HG02678 (cell line): Measurements from ENCODE around the gene FANCI.

Experiments
- ATAC-seq: cut with Tn5 transposase; IDR thresholded peaks from one replicate; pipeline ENCODE4 v1.9.1; 2021; ENCODE audit warnings: mild to moderate bottlenecking, moderate library complexity; ENCODE audit not compliant: unreplicated experiment

FANCI gene

DNA sequence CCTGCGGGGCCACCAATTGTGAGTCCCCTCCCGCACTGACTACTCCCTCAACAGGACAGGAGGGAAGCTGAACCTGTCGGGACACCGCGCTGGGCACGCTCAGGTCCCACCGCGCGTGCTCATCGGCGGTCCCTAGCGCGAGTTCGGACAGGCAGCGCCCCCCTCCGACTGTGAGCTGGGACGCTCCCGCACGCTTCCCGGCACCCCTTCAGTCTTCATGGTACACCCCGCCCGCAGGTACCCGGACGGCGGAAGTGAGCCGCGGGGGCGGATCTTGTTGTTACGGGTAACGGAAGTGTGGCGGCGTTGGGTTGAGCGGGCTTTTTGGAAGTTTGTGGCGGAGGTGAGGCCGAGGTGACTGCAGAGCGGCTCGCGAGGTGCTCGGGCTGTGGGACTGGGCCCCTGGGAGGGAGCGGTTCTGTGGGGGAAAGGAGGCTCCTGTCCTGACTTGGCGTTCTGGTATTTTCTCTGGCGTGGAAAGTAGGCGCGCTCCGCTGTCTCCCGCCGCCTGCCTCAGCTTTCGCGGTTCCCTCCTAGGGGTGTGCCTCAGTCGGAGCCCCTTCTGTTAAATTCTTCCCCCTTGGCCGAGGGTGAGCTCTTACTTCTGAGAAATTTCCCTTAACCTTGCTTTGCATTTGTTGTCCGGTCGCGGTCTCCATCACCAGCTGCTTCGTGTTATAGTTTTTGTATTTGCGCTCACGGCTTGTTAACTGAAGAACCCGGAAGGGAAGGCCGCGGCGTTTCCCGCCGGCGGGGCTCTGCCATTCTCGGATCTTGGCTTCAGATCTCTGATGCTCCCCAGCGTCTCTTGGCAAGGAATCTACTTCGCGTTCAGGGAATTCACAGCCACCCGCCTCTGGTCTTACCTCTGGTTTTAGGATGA lies at the start of gene FANCI:
Gene FANCI (plus strand): TSS at position 289 of the 883 bp plus-strand sequence. CDS start 3,669 bp downstream, outside the sequence.
- peak; percentile 94 for ATAC-seq

- ATAC-seq: no peak
These were observed 49.2 kb upstream of the FANCI start for GRCh38 chr15:89194608-89195007.

- no peak for ATAC-seq
These were observed 47.9 kb upstream of the FANCI start for GRCh38 chr15:89195836-89196235.

GRCh38 chr15:89196241-89196640 lies 47.5 kb upstream of the FANCI start:
- ATAC-seq: no peak

GRCh38 chr15:89196994-89197393 lies 46.8 kb upstream of the FANCI start:
- no peak for ATAC-seq

DNA sequence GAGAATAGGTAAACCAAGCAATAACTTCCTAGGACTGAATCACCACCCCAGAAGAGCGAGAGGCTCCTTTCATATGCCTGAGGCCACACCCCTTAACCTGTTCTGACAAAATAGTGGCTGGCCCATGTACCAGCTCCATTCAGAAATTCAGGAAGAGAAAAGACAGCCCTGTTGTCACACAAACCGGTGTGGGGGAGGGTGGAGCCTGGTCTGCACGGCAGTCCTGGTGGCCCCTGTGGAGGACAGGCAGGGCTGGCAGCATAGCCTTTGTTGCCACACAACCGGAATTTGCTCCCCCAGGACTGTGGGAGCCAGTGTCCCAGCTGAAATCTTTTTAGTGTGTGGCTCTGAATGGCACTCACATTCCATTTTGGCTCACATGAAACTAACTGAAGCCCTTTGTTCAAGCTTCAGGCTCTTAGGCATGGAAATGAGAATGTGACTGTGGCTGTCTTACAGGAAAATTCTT lies 46.2 kb upstream of the FANCI start:
- no peak for ATAC-seq

GRCh38 chr15:89198196-89198595 lies 45.6 kb upstream of the FANCI start:
- ATAC-seq: no peak

GRCh38 chr15:89198934-89199333 lies 44.8 kb upstream of the FANCI start:
- no peak for ATAC-seq

- ATAC-seq: no peak
These were observed 44.0 kb upstream of the FANCI start for GRCh38 chr15:89199746-89200145.

GRCh38 chr15:89200182-89200581 lies 43.6 kb upstream of the FANCI start:
- no peak for ATAC-seq

GRCh38 chr15:89201465-89202005 lies 42.2 kb upstream of the FANCI start:
- no peak for ATAC-seq

GRCh38 chr15:89203705-89204273 lies 40.0 kb upstream of the FANCI start:
- no peak for ATAC-seq

DNA sequence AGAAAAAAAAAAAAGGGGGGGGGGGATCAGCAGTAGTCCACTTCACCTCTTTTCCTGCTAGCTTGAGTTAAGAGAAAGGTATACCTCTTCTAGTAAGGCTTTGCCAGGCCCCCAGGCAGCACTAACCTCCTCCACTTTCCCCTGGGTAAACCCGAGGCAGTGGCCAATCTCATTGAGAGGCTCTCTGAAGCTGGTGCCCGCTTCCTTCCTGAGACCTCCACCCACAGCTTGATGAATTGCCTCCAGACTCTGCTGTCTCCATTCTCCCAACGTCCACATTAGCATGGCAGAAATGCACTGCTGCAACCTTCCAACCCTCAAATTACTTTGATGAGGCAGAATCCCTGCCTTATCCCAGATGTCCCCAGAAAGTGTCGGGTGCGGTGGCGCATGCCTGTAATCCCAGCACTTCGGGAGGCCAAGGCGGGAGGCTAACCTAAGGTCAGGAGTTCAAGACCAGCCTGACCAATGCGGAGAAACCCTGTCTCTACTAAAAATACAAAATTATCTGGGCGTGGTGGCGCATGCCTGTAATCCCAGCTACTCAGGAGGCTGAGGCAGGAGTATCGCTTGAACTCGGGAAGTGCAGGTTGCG lies 37.7 kb upstream of the FANCI start:
- ATAC-seq: no peak

- ATAC-seq: peak; percentile 75
These were observed 36.9 kb upstream of the FANCI start for GRCh38 chr15:89206908-89207331.

- ATAC-seq: no peak
These were observed 35.5 kb upstream of the FANCI start for GRCh38 chr15:89208256-89208655.

- ATAC-seq: no peak
These were observed 34.7 kb upstream of the FANCI start for GRCh38 chr15:89209057-89209456.

DNA sequence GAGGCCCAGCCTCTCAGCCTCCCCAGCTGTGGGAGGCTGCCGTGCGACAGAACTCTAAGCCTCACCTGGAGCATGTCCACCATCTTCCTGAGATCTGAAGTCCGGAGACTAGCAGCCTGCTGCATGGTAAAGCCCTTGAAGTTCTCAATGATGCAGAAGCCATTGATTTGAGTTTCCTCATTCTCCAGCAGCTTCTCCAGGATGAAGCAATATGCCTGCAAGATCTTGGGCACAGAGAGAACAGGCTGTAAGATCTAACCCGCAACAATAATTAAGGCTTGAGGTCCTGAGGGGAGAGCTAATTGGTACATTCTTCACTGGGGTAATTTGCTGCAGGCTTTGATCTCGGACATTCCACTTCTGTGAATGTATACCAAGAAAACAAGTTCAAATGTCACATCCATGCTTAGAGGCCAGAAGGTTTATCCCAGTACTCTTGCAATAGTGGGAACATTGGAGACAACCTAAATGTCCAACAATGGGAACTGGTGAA lies 32.1 kb upstream of the FANCI start:
- no peak for ATAC-seq

DNA sequence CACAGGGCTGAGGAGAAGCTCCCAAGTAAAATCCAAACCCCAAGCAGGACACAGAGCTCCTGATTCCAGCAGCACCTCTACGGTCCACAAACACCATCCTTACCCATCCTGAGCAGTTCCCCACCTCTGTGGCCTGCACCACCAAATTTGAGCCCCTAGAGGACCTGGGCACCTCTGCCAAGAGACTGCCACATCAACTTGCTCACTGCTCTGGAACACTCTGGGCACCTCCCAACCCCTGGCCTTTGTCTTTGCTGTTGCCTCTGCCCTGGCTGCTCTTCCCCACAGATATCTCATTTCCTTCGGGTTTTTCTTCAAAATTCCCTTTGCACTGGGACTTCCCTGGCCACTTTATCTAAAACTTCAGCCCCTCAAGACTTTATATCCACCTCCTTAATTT lies 28.2 kb upstream of the FANCI start:
- ATAC-seq: no peak

GRCh38 chr15:89217031-89217430 lies 26.7 kb upstream of the FANCI start:
- no peak for ATAC-seq

- no peak for ATAC-seq
These were observed 25.9 kb upstream of the FANCI start for GRCh38 chr15:89217686-89218376.

DNA sequence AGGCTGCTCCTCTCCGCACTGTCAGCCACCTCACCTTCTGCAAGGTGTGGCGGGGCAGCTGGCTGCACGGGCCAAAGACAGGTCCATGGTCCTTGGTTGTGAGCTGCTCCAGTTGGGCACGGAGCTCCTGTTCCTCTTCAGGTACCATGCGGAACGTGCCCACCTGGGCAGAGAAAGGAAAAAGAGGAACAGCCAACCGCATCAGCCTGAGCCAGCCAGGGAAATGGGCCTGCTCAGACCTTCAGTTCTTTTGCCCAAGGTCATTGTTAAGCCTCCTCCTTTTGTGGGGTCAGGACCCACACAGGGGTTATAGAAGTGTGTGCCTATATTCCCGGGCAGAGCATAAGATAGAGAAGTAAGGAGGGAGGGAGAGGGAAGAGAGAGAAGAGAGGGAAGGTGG lies 25.2 kb upstream of the FANCI start:
- ATAC-seq: no peak
